Kidney (tissue), 14 donors: Measurements from ENCODE around the gene CLCN2. TPM values are rescaled to one million over a fixed set of nuclear protein-coding genes. Genes with fewer than 3 reads are reported as not detected.

Experiments
- DNase-seq, 5 donors: peaks; one replicate each; pipeline ENCODE4 v3.0.0-alpha.2; 2013 to 2020
- FAIRE-seq: peaks from 2 replicates; lab custom pipeline; 2012; peaks lifted over from hg19 to GRCh38; lab: Jason Lieb, UNC
- H3K27ac ChIP-seq, 2 donors: one replicate each; pipeline ENCODE4 v1.7.0; 2013; ENCODE audit warnings: low read depth in 2 of 2, low read length in 2 of 2, inconsistent platforms in 1 of 2
- H3K27me3 ChIP-seq: one replicate; pipeline ENCODE4 v1.7.1; 2013; ENCODE audit warnings: low read length, inconsistent platforms; ENCODE audit not compliant: control insufficient read depth, insufficient read depth
- H3K36me3 ChIP-seq, 3 donors: one replicate each; pipeline versions ENCODE4 v1.7.0 to v1.7.1; 2013; ENCODE audit warnings: low read length in 3 of 3, control low read depth in 1 of 3, inconsistent platforms in 1 of 3; ENCODE audit not compliant: insufficient read depth in 3 of 3, control insufficient read depth in 2 of 3
- H3K4me1 ChIP-seq, 3 donors: one replicate each; pipeline versions ENCODE4 v1.7.0 to v1.7.1; 2013; ENCODE audit warnings: low read length in 3 of 3, inconsistent platforms in 1 of 3, low read depth in 1 of 3; ENCODE audit not compliant: control insufficient read depth in 2 of 3, insufficient read depth in 2 of 3
- H3K4me3 ChIP-seq, 3 donors: one replicate each; pipeline versions ENCODE4 v1.7.0 to v1.8.1; 2013; ENCODE audit warnings: low read length in 3 of 3, control low read depth in 1 of 3, inconsistent platforms in 1 of 3
- H3K9ac ChIP-seq, 3 donors: one replicate each; pipeline versions ENCODE4 v1.7.0 to v1.7.1; 2013; ENCODE audit warnings: low read length in 3 of 3, control low read depth in 1 of 3, inconsistent platforms in 1 of 3
- H3K9me3 ChIP-seq, 3 donors: one replicate each; pipeline versions ENCODE4 v1.7.0 to v1.7.1; 2013; ENCODE audit warnings: low read length in 3 of 3, control low read depth in 1 of 3, inconsistent platforms in 1 of 3; ENCODE audit not compliant: control insufficient read depth in 2 of 3, insufficient read depth in 1 of 3
- CTCF ChIP-seq: IDR thresholded peaks from 3 replicates; pipeline ENCODE4 v1.5.1; 2012; ENCODE audit warnings: mild to moderate bottlenecking, moderate library complexity, borderline replicate concordance; ENCODE audit not compliant: insufficient read depth; ENCODE audit errors: extremely low read depth
- intact Hi-C: fragments of 100-400 bp; cut with DNase I; formaldehyde crosslinking; loops from one replicate; pipeline ENCODE4 v1.11.1; 2022
- polyA plus RNA-seq: library from polyadenylated mRNA; stranded (reverse); fragments of 350-450 nt; fragmentation: Illumina TruSeq; extraction: RNeasy Lipid Tissue Mini Kit (QIAGEN cat#74804); gene quantifications from one replicate; pipeline ENCODE4 v1.2.3, GENCODE V29; 2014; ENCODE audit warnings: low read depth, low replicate concordance; ENCODE audit not compliant: insufficient read depth
- total RNA-seq: library from RNA; stranded (reverse); fragmentation: NEBNext Ultra II Directional; extraction: Animal tissue kit (Norgen Biotek cat#: 25700); gene quantifications from one replicate; pipeline ENCODE4 v1.2.1, GENCODE V29; 2021
- donor health status: control.
- donor health status: control.
- donor health status: control.
- donor health status: control.
- donor health status: control.
- donor health status: DM: yes; HTN: yes; CAD: no.
- donor health status: Normal renal cell carcinoma (clear cell type).

The CLCN2 gene
- total and polyA plus RNA-seq, 2 donors from 2014 or later: 6.4 to 10.4 TPM

- no peak for TF ChIP-seq CTCF
- Histone ChIP-seq H3K9me3 (no peaks in the 10 kb centered on the region), H3K4me1 (peaks cover 0 to 24% (median 19%) of the 10 kb centered on the region in 3 donors), H3K4me3 (no peak overlapping the region), H3K36me3 (peaks cover 5 to 71% (median 61%) of the 10 kb centered on the region in 3 donors), H3K27me3 (no peaks in the 10 kb centered on the region), H3K9ac (no peak overlapping the region), H3K27ac (no peak overlapping the region)
- intact Hi-C loops: no loop called here
- FAIRE-seq: no peak
- DNase-seq: no peak
Observed at GRCh38 chr3:184321666-184322065, 39.7 kb downstream of the CLCN2 start.

GRCh38 chr3:184320104-184320445, 41.3 kb downstream of the CLCN2 start:
- Histone ChIP-seq H3K27me3 (no peaks in the 10 kb centered on the region), H3K27ac (peak overlapping the region; percentile 56 to 72), H3K4me3 (no peak overlapping the region), H3K9ac (no peak overlapping the region), H3K4me1 (peaks cover 0 to 34% (median 24%) of the 10 kb centered on the region in 3 donors), H3K9me3 (no peaks in the 10 kb centered on the region), H3K36me3 (peaks cover 0 to 56% (median 46%) of the 10 kb centered on the region in 3 donors)
- DNase-seq: peak in 1 of 5 donors; percentile 99
- TF ChIP-seq CTCF: peak; percentile 17
- intact Hi-C loops: no loop called here
- no peak for FAIRE-seq

GRCh38 chr3:184317201-184317600, 44.2 kb downstream of the CLCN2 start:
- Histone ChIP-seq H3K27ac (no peak overlapping the region), H3K36me3 (peaks cover 0 to 29% (median 23%) of the 10 kb centered on the region in 3 donors), H3K9ac (peak overlapping the region in 1 of 3 donors; percentile 87), H3K9me3 (no peaks in the 10 kb centered on the region), H3K27me3 (no peaks in the 10 kb centered on the region), H3K4me1 (peaks cover 0 to 34% (median 24%) of the 10 kb centered on the region in 3 donors), H3K4me3 (peak overlapping the region in 2 of 3 donors; percentile 79 to 90)
- no peak for TF ChIP-seq CTCF
- FAIRE-seq (no peak), DNase-seq (no peak)
- intact Hi-C loops: no loop called here

GRCh38 chr3:184316792-184317191, 44.6 kb downstream of the CLCN2 start:
- Histone ChIP-seq H3K27me3 (no peaks in the 10 kb centered on the region), H3K36me3 (peaks cover 0 to 25% (median 19%) of the 10 kb centered on the region in 3 donors), H3K4me3 (peak overlapping the region in 2 of 3 donors; percentile 79 to 90), H3K9ac (peak overlapping the region in 1 of 3 donors; percentile 87), H3K4me1 (peaks cover 0 to 34% (median 24%) of the 10 kb centered on the region in 3 donors), H3K27ac (no peak overlapping the region), H3K9me3 (no peaks in the 10 kb centered on the region)
- no peak for FAIRE-seq
- DNase-seq: no peak
- intact Hi-C loops: no loop called here
- TF ChIP-seq CTCF: no peak
